PC-3 (cell line): ENCODE data around the gene SLC6A1. TPM values are rescaled to one million over a fixed set of nuclear protein-coding genes. Genes with fewer than 3 reads are reported as not detected.

Experiments used
- ATAC-seq: fragments of 200-7000 bp; cut with Tn5 transposase; 2 replicates; pipeline ENCODE4 v1.9.1; 2020; ENCODE audit warnings: mild to moderate bottlenecking, moderate library complexity
- BruUV-seq: library from RNA; stranded (reverse); fragments of 400-500 nt; replicated peaks from 2 replicates; lab custom pipeline; 2021; lab: Mats Ljungman, UMichigan
- CTCF ChIA-PET: fragments of 300-600 bp; sonication (Branson Sonifier 250); formaldehyde crosslinking; loops from one replicate; lab custom pipeline; 2022; ENCODE audit warnings: antibody characterized with exemption; lab: Charles Lee
- POLR2A ChIA-PET: fragments of 300-600 bp; sonication (Branson Sonifier 250); formaldehyde crosslinking; loops from one replicate; lab custom pipeline; 2022; ENCODE audit warnings: antibody characterized with exemption; ENCODE audit not compliant: unreplicated experiment; lab: Charles Lee
- DNase-seq: peaks from one replicate; pipeline ENCODE4 v3.0.0-alpha.2; 2015
- H2AFZ ChIP-seq: fragments of 300-600 bp; sonication (generic); 2 replicates; pipeline ENCODE4 v1.6.0; 2016; ENCODE audit warnings: antibody characterized with exemption, low read length
- H3F3A ChIP-seq: fragments of 300-600 bp; sonication (generic); one replicate; pipeline ENCODE4 v1.6.0; 2017; ENCODE audit warnings: antibody characterized with exemption, low read length, control low read depth, mild to moderate bottlenecking; ENCODE audit not compliant: unreplicated experiment
- H3K27ac ChIP-seq: fragments of 300-600 bp; sonication (generic); 2 replicates; pipeline ENCODE4 v1.5.1; 2016; ENCODE audit warnings: mild to moderate bottlenecking, low read length
- H3K27me3 ChIP-seq: fragments of 300-600 bp; sonication (generic); 2 replicates; pipeline ENCODE4 v1.6.1; 2016; ENCODE audit warnings: low read length, mixed read lengths
- H3K36me3 ChIP-seq: fragments of 300-600 bp; sonication (generic); 2 replicates; pipeline ENCODE4 v1.6.1; 2016; ENCODE audit warnings: low read depth, mixed run types, low read length, mixed read lengths
- H3K4me1 ChIP-seq: fragments of 300-600 bp; sonication (generic); 2 replicates; pipeline ENCODE4 v1.5.1; 2016; ENCODE audit warnings: low read length; ENCODE audit not compliant: insufficient read depth
- H3K4me2 ChIP-seq: fragments of 300-600 bp; sonication (generic); 2 replicates; pipeline ENCODE4 v1.6.0; 2016; ENCODE audit warnings: low read length
- H3K4me3 ChIP-seq: fragments of 300-600 bp; sonication (generic); 2 replicates; pipeline ENCODE4 v1.5.1; 2016; ENCODE audit warnings: mild to moderate bottlenecking, low read length, mixed read lengths
- H3K79me2 ChIP-seq: fragments of 300-600 bp; sonication (generic); 2 replicates; pipeline ENCODE4 v1.6.1; 2017; ENCODE audit warnings: low read length, mixed read lengths
- H3K9ac ChIP-seq: fragments of 300-600 bp; sonication (generic); 2 replicates; pipeline ENCODE4 v1.6.0; 2016; ENCODE audit warnings: mild to moderate bottlenecking, low read length
- H3K9me2 ChIP-seq: fragments of 300-600 bp; sonication (generic); replicated peaks from 2 replicates; pipeline ENCODE4 v1.6.1; 2016; ENCODE audit warnings: mixed run types, low read length, mixed read lengths
- H3K9me3 ChIP-seq: fragments of 300-600 bp; sonication (generic); 2 replicates; pipeline ENCODE4 v1.6.1; 2016; ENCODE audit warnings: low read length, mixed read lengths
- H4K20me1 ChIP-seq: fragments of 300-600 bp; sonication (generic); 2 replicates; pipeline ENCODE4 v1.6.1; 2016; ENCODE audit warnings: low read length, mixed read lengths
- CTCF ChIP-seq: fragments of 300-600 bp; sonication (generic); conservative IDR thresholded peaks from 2 replicates; pipeline ENCODE4 v1.5.1; 2017; ENCODE audit warnings: antibody characterized with exemption, low read depth, mild to moderate bottlenecking, low read length
- EZH2 ChIP-seq: fragments of 300-600 bp; sonication (generic); IDR thresholded peaks from one replicate; pipeline ENCODE4 v1.6.1; 2017; ENCODE audit warnings: antibody characterized with exemption, mild to moderate bottlenecking, low read length; ENCODE audit not compliant: unreplicated experiment
- EZH2phosphoT487 ChIP-seq: fragments of 300-600 bp; sonication (generic); IDR thresholded peaks from 2 replicates; pipeline ENCODE4 v1.6.1; 2018; ENCODE audit warnings: mild to moderate bottlenecking, antibody characterized with exemption, low read length, borderline replicate concordance
- intact Hi-C: fragments of 100-400 bp; cut with micrococcal nuclease; formaldehyde crosslinking; loops from 2 replicates; pipeline ENCODE4 v1.9.0; 2023
- total RNA-seq: library from RNA; depleted of rRNA; stranded (reverse); fragments of >200 nt; gene quantifications from 2 replicates; pipeline ENCODE4 v1.2.3, GENCODE V29; 2014

The SLC6A1 gene
- total RNA-seq, 1 experiment from 2014 or later: not detected

- Histone ChIP-seq H4K20me1 (no peaks in the 10 kb centered on the region), H3K4me2 (no peak overlapping the region), H3K79me2 (no peaks in the 10 kb centered on the region), H3K27ac (no peak overlapping the region), H2AFZ (no peak overlapping the region), H3K27me3 (0 out of 2 replicates have a peak, but pooled peaks cover 13% of the 10 kb centered on the region), H3K9ac (no peak overlapping the region), H3K4me1 (no peaks in the 10 kb centered on the region), H3K9me3 (no peaks in the 10 kb centered on the region), H3K9me2 (no peaks in the 10 kb centered on the region), H3K4me3 (no peak overlapping the region), H3K36me3 (no peaks in the 10 kb centered on the region), H3F3A (no peaks in the 10 kb centered on the region)
- DNase-seq: peak; percentile 77
- peak; percentile 95 for ATAC-seq
- BruUV-seq: no TSS peak
- POLR2A ChIA-PET: no interaction called here
- TF ChIP-seq EZH2phosphoT487 (no peak), CTCF (peak; percentile 96)
- intact Hi-C loops: no loop called here
- CTCF ChIA-PET: interaction anchor here (0.8 to 1.4 kb wide), 3 partner anchors 24 to 187 kb away, joined by 3 to 4 read pairs (median 4); no protein-coding TSS in a partner anchor
Observed at GRCh38 chr3:10945683-10946287, 46.8 kb upstream of the SLC6A1 start.

GRCh38 chr3:10946526-10946925 is 46.0 kb upstream of the SLC6A1 start:
- DNase-seq (peak; percentile 8), ATAC-seq (no peak)
- POLR2A ChIA-PET: no interaction called here
- Histone ChIP-seq H3K79me2 (no peaks in the 10 kb centered on the region), H3K4me1 (no peaks in the 10 kb centered on the region), H4K20me1 (no peaks in the 10 kb centered on the region), H3K27ac (no peak overlapping the region), H3K9ac (no peak overlapping the region), H3K4me3 (no peak overlapping the region), H3K9me2 (no peaks in the 10 kb centered on the region), H3K4me2 (no peak overlapping the region), H3F3A (no peaks in the 10 kb centered on the region), H2AFZ (no peak overlapping the region), H3K9me3 (no peaks in the 10 kb centered on the region), H3K36me3 (no peaks in the 10 kb centered on the region), H3K27me3 (0 out of 2 replicates have a peak, but pooled peaks cover 13% of the 10 kb centered on the region)
- BruUV-seq: no TSS peak
- intact Hi-C loops: no loop called here
- TF ChIP-seq EZH2 (no peak), CTCF (no peak), EZH2phosphoT487 (no peak)
- CTCF ChIA-PET: no interaction called here

GRCh38 chr3:10948326-10948725 is 44.2 kb upstream of the SLC6A1 start:
- Histone ChIP-seq H3K27me3 (0 out of 2 replicates have a peak, but pooled peaks cover 15% of the 10 kb centered on the region), H2AFZ (no peak overlapping the region), H3K4me2 (no peak overlapping the region), H3K4me1 (no peaks in the 10 kb centered on the region), H3K9me2 (no peaks in the 10 kb centered on the region), H3K27ac (no peak overlapping the region), H3K9ac (no peak overlapping the region), H3K36me3 (no peaks in the 10 kb centered on the region), H3F3A (no peaks in the 10 kb centered on the region), H4K20me1 (no peaks in the 10 kb centered on the region), H3K4me3 (no peak overlapping the region), H3K79me2 (no peaks in the 10 kb centered on the region), H3K9me3 (no peaks in the 10 kb centered on the region)
- intact Hi-C loops: no loop called here
- DNase-seq (no peak), ATAC-seq (no peak)
- ChIA-PET POLR2A (no interaction called here), CTCF (no interaction called here)
- BruUV-seq: no TSS peak
- no peak for TF ChIP-seq CTCF
